SK-N-SH (cell line): Measurements from ENCODE around the gene CAPN11.

ENCODE experiments used
- EP300 ChIP-seq, 2 experiments: IDR thresholded peaks; 2 replicates each; pipeline versions ENCODE4 v1.4.0 to v1.6.1; 2012; ENCODE audit warnings: borderline replicate concordance in 1 of 2, low read depth in 1 of 2, low read length in 1 of 2
- GATA2 ChIP-seq: sonication (generic); formaldehyde crosslinking; IDR thresholded peaks from 2 replicates; pipeline ENCODE4 v1.5.0; 2020; ENCODE audit warnings: mild to moderate bottlenecking, missing genetic modification reagents
- MXI1 ChIP-seq: IDR thresholded peaks from 2 replicates; pipeline ENCODE4 v1.6.1; 2012; ENCODE audit warnings: mild to moderate bottlenecking, low read depth, low read length, improper control_type of control experiment
- NRF1 ChIP-seq: IDR thresholded peaks from 2 replicates; pipeline ENCODE4 v1.6.1; 2012; ENCODE audit warnings: low read depth, mild to moderate bottlenecking, low read length
- POLR2AphosphoS5 ChIP-seq: IDR thresholded peaks from 2 replicates; pipeline ENCODE4 v1.6.1; 2012; ENCODE audit warnings: low read depth, low read length
- RAD21 ChIP-seq: IDR thresholded peaks from 2 replicates; pipeline ENCODE4 v1.6.1; 2012; ENCODE audit warnings: mild to moderate bottlenecking, low read length
- RFX5 ChIP-seq: IDR thresholded peaks from 2 replicates; pipeline ENCODE4 v1.6.1; 2012; ENCODE audit warnings: mild to moderate bottlenecking, improper control_type of control experiment, low read length
- SMC3 ChIP-seq: IDR thresholded peaks from 2 replicates; pipeline ENCODE4 v1.6.1; 2012; ENCODE audit warnings: low read depth, low read length, improper control_type of control experiment
- TAF1 ChIP-seq: IDR thresholded peaks from 2 replicates; pipeline ENCODE4 v1.6.1; 2012; ENCODE audit warnings: low read depth, mild to moderate bottlenecking, low read length, moderate library complexity, borderline replicate concordance
- YY1 ChIP-seq: IDR thresholded peaks from 2 replicates; pipeline ENCODE4 v1.4.0; 2012; ENCODE audit warnings: low read depth, mild to moderate bottlenecking
- TF ChIP-seq, protein P1 (sequence below): fragments of 200-600 bp; sonication (generic); IDR thresholded peaks from 2 replicates; pipeline ENCODE4 v1.6.1; 2017; ENCODE audit warnings: antibody characterized with exemption, mild to moderate bottlenecking, moderate library complexity
- TF ChIP-seq, protein P2 (sequence below): IDR thresholded peaks from 2 replicates; pipeline ENCODE4 v1.4.0; 2012; ENCODE audit warnings: low read depth, borderline replicate concordance
- TF ChIP-seq, protein P3 (sequence below): IDR thresholded peaks from 2 replicates; pipeline ENCODE4 v1.6.1; 2012; ENCODE audit warnings: mild to moderate bottlenecking, low read depth, low read length, moderate library complexity
- TF ChIP-seq, protein P4 (sequence below): IDR thresholded peaks from 2 replicates; pipeline ENCODE4 v1.4.0; 2012; ENCODE audit warnings: low read depth

DNA sequence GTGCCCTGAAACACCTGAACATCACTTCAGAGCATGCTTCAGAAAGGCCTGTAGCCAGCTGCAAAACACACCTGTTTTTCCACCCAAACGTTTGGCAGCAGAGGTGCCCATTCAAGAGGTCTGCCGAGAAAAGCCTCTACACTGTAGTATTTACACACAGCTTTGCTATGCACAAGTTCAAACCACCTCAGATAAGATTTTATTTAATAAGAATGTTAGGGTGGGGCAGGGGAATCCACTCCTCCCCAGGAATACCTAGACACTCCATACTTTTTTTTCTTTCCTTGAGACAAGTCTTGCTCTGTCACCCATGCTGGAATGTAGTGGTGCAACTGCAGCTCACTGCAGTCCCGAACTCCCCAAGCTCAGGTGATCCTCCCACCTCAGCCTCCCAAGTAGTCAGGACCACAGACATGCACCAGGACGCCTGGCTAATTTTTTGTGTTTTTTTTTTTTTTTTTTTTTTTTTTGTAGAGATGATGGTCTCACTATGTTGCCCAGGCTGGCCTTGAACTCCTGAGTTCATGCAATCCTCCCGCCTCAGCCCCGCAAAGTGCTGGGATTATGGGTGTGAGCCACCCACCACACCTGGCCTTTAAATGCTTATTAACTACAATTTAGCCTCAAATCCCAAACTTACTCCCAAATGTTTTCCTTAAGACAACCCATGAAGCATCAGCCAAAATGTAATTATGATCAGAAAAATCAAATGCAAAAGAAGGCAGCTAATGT is 41.1 kb upstream of the CAPN11 start:
- TF ChIP-seq YY1 = no peak
- TF ChIP-seq, protein P1, sequence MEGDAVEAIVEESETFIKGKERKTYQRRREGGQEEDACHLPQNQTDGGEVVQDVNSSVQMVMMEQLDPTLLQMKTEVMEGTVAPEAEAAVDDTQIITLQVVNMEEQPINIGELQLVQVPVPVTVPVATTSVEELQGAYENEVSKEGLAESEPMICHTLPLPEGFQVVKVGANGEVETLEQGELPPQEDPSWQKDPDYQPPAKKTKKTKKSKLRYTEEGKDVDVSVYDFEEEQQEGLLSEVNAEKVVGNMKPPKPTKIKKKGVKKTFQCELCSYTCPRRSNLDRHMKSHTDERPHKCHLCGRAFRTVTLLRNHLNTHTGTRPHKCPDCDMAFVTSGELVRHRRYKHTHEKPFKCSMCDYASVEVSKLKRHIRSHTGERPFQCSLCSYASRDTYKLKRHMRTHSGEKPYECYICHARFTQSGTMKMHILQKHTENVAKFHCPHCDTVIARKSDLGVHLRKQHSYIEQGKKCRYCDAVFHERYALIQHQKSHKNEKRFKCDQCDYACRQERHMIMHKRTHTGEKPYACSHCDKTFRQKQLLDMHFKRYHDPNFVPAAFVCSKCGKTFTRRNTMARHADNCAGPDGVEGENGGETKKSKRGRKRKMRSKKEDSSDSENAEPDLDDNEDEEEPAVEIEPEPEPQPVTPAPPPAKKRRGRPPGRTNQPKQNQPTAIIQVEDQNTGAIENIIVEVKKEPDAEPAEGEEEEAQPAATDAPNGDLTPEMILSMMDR = no peak
- no peak for TF ChIP-seq MXI1
- no peak for TF ChIP-seq TAF1
- no peak for TF ChIP-seq POLR2AphosphoS5
- TF ChIP-seq RAD21 = no peak
- TF ChIP-seq EP300 (IDR thresholded peaks at IDR 0.05; ENCODE audit: borderline replicate concordance in 1 of 2, low read depth in 1 of 2, low read length in 1 of 2) = no peak
- TF ChIP-seq GATA2 = no peak
- no peak for TF ChIP-seq SMC3
- TF ChIP-seq, protein P2, sequence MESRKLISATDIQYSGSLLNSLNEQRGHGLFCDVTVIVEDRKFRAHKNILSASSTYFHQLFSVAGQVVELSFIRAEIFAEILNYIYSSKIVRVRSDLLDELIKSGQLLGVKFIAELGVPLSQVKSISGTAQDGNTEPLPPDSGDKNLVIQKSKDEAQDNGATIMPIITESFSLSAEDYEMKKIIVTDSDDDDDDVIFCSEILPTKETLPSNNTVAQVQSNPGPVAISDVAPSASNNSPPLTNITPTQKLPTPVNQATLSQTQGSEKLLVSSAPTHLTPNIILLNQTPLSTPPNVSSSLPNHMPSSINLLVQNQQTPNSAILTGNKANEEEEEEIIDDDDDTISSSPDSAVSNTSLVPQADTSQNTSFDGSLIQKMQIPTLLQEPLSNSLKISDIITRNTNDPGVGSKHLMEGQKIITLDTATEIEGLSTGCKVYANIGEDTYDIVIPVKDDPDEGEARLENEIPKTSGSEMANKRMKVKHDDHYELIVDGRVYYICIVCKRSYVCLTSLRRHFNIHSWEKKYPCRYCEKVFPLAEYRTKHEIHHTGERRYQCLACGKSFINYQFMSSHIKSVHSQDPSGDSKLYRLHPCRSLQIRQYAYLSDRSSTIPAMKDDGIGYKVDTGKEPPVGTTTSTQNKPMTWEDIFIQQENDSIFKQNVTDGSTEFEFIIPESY = no peak
- TF ChIP-seq NRF1 = no peak
- TF ChIP-seq, protein P3, sequence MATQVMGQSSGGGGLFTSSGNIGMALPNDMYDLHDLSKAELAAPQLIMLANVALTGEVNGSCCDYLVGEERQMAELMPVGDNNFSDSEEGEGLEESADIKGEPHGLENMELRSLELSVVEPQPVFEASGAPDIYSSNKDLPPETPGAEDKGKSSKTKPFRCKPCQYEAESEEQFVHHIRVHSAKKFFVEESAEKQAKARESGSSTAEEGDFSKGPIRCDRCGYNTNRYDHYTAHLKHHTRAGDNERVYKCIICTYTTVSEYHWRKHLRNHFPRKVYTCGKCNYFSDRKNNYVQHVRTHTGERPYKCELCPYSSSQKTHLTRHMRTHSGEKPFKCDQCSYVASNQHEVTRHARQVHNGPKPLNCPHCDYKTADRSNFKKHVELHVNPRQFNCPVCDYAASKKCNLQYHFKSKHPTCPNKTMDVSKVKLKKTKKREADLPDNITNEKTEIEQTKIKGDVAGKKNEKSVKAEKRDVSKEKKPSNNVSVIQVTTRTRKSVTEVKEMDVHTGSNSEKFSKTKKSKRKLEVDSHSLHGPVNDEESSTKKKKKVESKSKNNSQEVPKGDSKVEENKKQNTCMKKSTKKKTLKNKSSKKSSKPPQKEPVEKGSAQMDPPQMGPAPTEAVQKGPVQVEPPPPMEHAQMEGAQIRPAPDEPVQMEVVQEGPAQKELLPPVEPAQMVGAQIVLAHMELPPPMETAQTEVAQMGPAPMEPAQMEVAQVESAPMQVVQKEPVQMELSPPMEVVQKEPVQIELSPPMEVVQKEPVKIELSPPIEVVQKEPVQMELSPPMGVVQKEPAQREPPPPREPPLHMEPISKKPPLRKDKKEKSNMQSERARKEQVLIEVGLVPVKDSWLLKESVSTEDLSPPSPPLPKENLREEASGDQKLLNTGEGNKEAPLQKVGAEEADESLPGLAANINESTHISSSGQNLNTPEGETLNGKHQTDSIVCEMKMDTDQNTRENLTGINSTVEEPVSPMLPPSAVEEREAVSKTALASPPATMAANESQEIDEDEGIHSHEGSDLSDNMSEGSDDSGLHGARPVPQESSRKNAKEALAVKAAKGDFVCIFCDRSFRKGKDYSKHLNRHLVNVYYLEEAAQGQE = no peak
- no peak for TF ChIP-seq RFX5
- TF ChIP-seq, protein P4, sequence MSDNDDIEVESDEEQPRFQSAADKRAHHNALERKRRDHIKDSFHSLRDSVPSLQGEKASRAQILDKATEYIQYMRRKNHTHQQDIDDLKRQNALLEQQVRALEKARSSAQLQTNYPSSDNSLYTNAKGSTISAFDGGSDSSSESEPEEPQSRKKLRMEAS = no peak
